ENCODE measurements around the gene CAPN12. TPM values are rescaled to one million over a fixed set of nuclear protein-coding genes. Genes with fewer than 3 reads are reported as not detected.
"Not testable (repeated sequence)": the region's sequence is repeated elsewhere in the genome, so short reads cannot be mapped to it uniquely, and the experiment has no call there.

The CAPN12 gene, protein sequence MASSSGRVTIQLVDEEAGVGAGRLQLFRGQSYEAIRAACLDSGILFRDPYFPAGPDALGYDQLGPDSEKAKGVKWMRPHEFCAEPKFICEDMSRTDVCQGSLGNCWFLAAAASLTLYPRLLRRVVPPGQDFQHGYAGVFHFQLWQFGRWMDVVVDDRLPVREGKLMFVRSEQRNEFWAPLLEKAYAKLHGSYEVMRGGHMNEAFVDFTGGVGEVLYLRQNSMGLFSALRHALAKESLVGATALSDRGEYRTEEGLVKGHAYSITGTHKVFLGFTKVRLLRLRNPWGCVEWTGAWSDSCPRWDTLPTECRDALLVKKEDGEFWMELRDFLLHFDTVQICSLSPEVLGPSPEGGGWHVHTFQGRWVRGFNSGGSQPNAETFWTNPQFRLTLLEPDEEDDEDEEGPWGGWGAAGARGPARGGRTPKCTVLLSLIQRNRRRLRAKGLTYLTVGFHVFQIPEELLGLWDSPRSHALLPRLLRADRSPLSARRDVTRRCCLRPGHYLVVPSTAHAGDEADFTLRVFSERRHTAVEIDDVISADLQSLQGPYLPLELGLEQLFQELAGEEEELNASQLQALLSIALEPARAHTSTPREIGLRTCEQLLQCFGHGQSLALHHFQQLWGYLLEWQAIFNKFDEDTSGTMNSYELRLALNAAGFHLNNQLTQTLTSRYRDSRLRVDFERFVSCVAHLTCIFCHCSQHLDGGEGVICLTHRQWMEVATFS
- polyA plus RNA-seq (2011; rRNA removed): 0.34 and 0.75 TPM in 2 replicates
- not detected in 2 replicates for polyA minus RNA-seq (2011; rRNA and poly(A)+ RNA removed)

DNA sequence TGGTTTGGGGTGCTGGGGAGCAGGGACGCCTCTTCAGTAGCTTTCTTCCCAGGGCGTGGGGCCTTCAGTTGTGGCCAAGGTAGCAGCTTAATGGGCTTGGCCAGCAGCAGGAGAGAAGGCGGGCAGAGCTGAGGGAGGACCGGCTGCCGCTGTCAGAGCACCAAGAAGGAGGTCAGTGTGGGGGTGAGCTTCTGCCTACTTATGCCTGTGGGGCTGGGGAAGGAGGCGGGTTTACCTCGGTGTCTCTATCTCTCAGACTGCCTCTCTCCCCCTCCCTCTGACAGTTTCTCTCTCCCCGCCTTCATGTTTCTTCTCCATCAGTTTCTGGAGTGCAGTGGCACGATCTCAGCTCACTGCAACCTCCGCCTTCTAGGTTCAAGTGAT is at the start of gene CAPN12:
Gene CAPN12 (minus strand): TSS at position 177 of the 384 bp plus-strand sequence. CDS start 309 bp downstream, outside the sequence.
- Histone ChIP-seq H3K27me3 (ENCODE audit: control insufficient read depth, insufficient read depth, low read length) (no peaks in the 10 kb centered on the region), H3K36me3 (ENCODE audit: control insufficient read depth, insufficient read depth, low read length) (no peaks in the 10 kb centered on the region), H3K4me3 (ENCODE audit: low read depth, low read length) (no peak within 1 kb of the TSS)
- TF ChIP-seq, protein P1, sequence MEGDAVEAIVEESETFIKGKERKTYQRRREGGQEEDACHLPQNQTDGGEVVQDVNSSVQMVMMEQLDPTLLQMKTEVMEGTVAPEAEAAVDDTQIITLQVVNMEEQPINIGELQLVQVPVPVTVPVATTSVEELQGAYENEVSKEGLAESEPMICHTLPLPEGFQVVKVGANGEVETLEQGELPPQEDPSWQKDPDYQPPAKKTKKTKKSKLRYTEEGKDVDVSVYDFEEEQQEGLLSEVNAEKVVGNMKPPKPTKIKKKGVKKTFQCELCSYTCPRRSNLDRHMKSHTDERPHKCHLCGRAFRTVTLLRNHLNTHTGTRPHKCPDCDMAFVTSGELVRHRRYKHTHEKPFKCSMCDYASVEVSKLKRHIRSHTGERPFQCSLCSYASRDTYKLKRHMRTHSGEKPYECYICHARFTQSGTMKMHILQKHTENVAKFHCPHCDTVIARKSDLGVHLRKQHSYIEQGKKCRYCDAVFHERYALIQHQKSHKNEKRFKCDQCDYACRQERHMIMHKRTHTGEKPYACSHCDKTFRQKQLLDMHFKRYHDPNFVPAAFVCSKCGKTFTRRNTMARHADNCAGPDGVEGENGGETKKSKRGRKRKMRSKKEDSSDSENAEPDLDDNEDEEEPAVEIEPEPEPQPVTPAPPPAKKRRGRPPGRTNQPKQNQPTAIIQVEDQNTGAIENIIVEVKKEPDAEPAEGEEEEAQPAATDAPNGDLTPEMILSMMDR (IDR thresholded peaks at IDR 0.05; ENCODE audit: insufficient read depth, low read depth, low read length): no peak
- ChIA-PET POLR2A (no interaction called here), CTCF (no interaction called here)
- no peak for DNase-seq (ENCODE audit: low read depth)

DNA sequence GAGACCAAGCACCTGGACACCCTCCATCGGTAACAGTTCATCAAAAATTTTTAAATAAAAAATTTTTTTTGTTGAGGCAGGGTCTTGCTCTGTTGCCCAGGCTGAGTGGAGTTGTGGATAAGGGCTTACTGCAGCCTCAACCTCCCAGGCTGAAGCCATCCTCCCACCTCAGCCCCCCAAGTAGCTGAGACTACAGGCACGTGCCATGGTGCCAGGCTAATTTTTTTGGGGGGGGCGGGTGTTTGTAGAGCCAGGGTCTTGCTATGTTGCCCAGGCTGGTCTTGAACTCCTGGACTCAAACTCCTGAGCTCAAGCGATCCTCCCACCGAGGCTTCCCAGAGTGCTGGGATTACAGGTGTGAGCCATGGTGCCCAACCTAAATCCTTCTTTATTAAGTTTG is 49.4 kb upstream of the CAPN12 start:
- POLR2A ChIA-PET: no interaction called here
- no peak for DNase-seq (ENCODE audit: low read depth)
- CTCF ChIA-PET: no interaction called here
- Histone ChIP-seq H3K4me3 (ENCODE audit: low read depth, low read length) (no peak overlapping the region), H3K36me3 (ENCODE audit: control insufficient read depth, insufficient read depth, low read length) (no peaks in the 10 kb centered on the region), H3K27me3 (ENCODE audit: control insufficient read depth, insufficient read depth, low read length) (no peaks in the 10 kb centered on the region)
- TF ChIP-seq, protein P1 (IDR thresholded peaks at IDR 0.05; ENCODE audit: insufficient read depth, low read depth, low read length): no peak

DNA sequence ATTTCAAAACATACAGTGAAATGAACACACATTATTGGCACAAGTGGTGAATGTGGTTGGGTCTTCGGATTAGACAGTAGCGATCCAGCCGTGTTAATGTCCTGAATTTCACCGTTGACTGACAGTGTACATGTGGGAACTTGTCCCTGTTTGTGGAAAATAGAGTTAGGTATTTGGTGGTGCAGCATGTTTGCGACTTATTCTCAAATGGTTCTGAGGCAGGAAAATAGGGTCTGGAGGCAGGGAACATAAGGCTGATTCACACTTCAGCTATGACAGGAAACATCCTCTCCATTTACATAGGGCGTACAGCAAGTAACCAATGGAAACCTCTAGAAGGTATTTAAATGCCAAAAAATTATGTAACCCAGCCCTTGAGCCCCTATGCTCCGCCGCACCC is 48.9 kb upstream of the CAPN12 start:
- TF ChIP-seq, protein P1 (IDR thresholded peaks at IDR 0.05; ENCODE audit: insufficient read depth, low read depth, low read length): no peak
- ChIA-PET CTCF (no interaction called here), POLR2A (no interaction called here)
- H3K4me3 ChIP-seq (ENCODE audit: low read depth, low read length): no peak overlapping the region
- no peak for DNase-seq (ENCODE audit: low read depth)
- H3K36me3 ChIP-seq (ENCODE audit: control insufficient read depth, insufficient read depth, low read length): no peaks in the 10 kb centered on the region
- no peaks in the 10 kb centered on the region for H3K27me3 ChIP-seq (ENCODE audit: control insufficient read depth, insufficient read depth, low read length)

DNA sequence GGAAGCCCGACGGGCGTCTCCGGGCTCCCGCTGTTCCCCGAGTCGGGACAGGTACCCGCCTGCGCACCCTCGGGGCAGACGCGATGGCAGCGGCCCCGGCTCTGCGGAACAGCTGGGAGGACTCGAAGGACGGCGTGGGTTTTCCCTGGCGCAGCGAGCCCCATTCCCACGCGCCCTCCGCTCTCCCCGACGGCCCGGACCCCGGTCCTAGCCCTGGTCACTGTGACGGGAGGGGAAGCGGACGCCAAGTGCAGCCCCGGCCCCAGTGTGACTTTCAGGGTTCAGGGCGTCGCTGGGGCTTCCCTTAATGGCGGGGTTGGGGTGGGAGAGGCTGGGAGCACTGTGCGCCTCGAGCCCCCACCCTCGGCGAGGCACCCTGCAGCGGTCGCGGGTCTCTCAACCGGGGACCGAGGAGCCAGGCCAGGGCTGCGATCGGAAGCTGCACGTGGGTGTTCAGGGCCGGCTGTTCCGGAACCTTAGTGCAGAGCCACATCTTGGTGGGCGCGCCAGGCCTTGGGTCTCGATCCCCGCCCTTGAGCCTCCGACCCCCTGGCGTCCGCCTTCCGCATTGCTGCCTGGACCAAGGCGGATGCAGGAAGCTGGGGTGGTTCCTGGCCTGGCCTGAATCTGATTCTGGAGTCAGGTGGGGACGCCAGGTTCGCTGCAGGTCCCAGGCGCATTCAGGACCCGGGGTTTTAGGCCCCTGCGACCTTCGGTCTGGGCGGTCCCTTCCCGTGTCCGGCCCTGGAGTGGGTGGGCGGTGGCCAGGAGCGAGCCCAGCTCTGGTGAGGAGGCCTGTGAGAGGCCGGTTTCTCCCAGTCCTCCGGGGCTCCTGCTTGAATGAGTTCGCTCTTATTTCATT is 48.2 kb upstream of the CAPN12 start:
- no peak overlapping the region for H3K4me3 ChIP-seq (ENCODE audit: low read depth, low read length)
- ChIA-PET CTCF (no interaction called here), POLR2A (no interaction called here)
- H3K27me3 ChIP-seq (ENCODE audit: control insufficient read depth, insufficient read depth, low read length): no peaks in the 10 kb centered on the region
- no peak for DNase-seq (ENCODE audit: low read depth)
- TF ChIP-seq, protein P1 (IDR thresholded peaks at IDR 0.05; ENCODE audit: insufficient read depth, low read depth, low read length): peak; percentile 38
- H3K36me3 ChIP-seq (ENCODE audit: control insufficient read depth, insufficient read depth, low read length): no peaks in the 10 kb centered on the region

DNA sequence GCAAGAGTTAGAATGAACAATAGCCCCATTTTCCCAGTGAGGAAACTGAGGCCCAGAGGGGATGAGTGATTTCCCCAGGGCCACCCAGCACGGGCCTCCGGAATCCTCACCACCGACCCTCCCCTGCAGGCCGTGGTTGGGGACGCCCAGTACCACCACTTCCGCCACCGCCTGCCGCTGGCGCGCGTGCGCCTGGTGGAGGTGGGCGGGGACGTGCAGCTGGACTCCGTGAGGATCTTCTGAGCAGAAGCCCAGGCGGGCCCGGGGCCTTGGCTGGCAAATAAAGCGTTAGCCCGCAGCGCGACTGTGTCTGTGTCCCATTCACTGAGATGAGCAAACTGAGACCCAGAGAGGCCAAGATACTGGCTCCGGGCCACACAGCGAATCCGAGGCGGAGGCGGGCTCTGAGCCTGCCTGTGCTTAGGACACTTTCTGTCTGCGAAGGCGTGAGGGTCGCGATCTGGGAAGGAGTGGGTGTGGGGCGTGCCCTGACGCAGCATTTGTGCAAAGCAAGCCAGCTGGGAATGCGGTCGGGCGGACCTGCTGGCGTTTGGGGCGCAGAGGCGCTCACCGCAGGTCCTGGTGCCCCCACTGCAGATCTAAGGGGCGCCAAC is 47.3 kb upstream of the CAPN12 start:
- H3K36me3 ChIP-seq (ENCODE audit: control insufficient read depth, insufficient read depth, low read length); H3K4me3 ChIP-seq (ENCODE audit: low read depth, low read length); DNase-seq (ENCODE audit: low read depth); POLR2A ChIA-PET; H3K27me3 ChIP-seq (ENCODE audit: control insufficient read depth, insufficient read depth, low read length); CTCF ChIA-PET: not testable (repeated sequence)

DNA sequence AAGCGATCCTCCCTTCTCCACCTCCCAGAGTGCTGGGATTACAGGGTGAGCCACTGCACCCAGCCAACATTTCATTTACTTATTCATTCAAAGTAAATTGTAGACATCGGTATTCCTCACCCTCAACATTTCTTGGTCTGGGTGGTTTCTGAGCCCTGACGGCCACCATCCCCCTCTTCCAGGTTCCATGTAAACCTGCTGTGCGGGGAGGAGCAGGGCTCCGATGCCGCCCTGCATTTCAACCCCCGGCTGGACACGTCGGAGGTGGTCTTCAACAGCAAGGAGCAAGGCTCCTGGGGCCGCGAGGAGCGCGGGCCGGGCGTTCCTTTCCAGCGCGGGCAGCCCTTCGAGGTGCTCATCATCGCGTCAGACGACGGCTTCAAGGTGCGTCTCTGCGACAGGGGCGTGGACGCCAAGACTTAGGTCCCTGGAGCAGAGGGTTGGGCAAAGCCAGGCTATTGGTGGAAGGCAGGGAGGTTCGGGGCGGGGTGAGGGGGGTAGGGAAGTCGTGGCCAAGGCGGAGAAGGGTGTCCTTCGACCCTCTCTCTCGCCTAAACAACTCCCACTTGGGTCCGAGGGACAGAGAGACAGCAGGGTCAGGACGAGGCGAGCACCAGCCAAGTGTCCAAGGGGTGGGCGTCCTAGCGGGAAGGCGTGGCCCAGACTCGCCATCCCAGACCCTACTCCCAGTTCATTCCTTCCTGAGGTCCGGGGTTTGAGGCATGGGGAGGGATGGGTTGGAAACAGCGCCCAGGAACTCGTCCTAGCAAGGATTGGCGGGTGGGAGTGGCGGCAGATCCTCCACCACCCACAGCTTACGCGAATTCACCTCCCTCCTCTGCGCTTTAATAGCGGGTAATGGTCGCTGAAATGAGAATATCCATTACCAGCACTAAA is 46.5 kb upstream of the CAPN12 start:
- H3K27me3 ChIP-seq (ENCODE audit: control insufficient read depth, insufficient read depth, low read length); H3K36me3 ChIP-seq (ENCODE audit: control insufficient read depth, insufficient read depth, low read length); DNase-seq (ENCODE audit: low read depth); CTCF ChIA-PET; H3K4me3 ChIP-seq (ENCODE audit: low read depth, low read length); POLR2A ChIA-PET: not testable (repeated sequence)
